Astrocyte (in vitro differentiated cells and primary cell): Measurements from ENCODE around the gene PRSS33. TPM values are rescaled to one million over a fixed set of nuclear protein-coding genes. Genes with fewer than 3 reads are reported as not detected.

Source experiments
- DNase-seq: peaks from one replicate; pipeline ENCODE4 v3.0.0-alpha.2; 2010; ENCODE audit warnings: low read depth
- FAIRE-seq: peaks from 2 replicates; lab custom pipeline; 2011; peaks lifted over from hg19 to GRCh38; lab: Jason Lieb, UNC
- H2AFZ ChIP-seq: 2 replicates; pipeline ENCODE4 v1.6.0; 2012; ENCODE audit warnings: low read depth, low read length, inconsistent platforms
- H3K27ac ChIP-seq: 2 replicates; pipeline ENCODE4 v1.5.1; 2011; ENCODE audit warnings: low read depth, low read length, inconsistent platforms
- H3K27me3 ChIP-seq: 2 replicates; pipeline ENCODE4 v1.6.0; 2011; ENCODE audit warnings: low read length, inconsistent platforms; ENCODE audit not compliant: insufficient read depth
- H3K36me3 ChIP-seq: 2 replicates; pipeline ENCODE4 v1.5.1; 2011; ENCODE audit warnings: low read length, inconsistent platforms; ENCODE audit not compliant: insufficient read depth
- H3K4me1 ChIP-seq: 2 replicates; pipeline ENCODE4 v1.5.1; 2011; ENCODE audit warnings: low read length, inconsistent platforms; ENCODE audit not compliant: insufficient read depth
- H3K4me2 ChIP-seq: 2 replicates; pipeline ENCODE4 v1.6.0; 2012; ENCODE audit warnings: low read length, inconsistent platforms
- H3K4me3 ChIP-seq: 2 replicates; pipeline ENCODE4 v1.5.1; 2011; ENCODE audit warnings: low read depth, mild to moderate bottlenecking, low read length, inconsistent platforms; ENCODE audit not compliant: insufficient read depth
- H3K79me2 ChIP-seq: 2 replicates; pipeline ENCODE4 v1.6.0; 2012; ENCODE audit warnings: mild to moderate bottlenecking, low read length, inconsistent platforms; ENCODE audit not compliant: insufficient read depth
- H3K9ac ChIP-seq: 2 replicates; pipeline ENCODE4 v1.6.0; 2012; ENCODE audit warnings: mild to moderate bottlenecking, low read length, inconsistent platforms
- H3K9me3 ChIP-seq: 2 replicates; pipeline ENCODE4 v1.5.1; 2012; ENCODE audit warnings: low read depth, mild to moderate bottlenecking, low read length, inconsistent platforms; ENCODE audit not compliant: insufficient read depth
- H4K20me1 ChIP-seq: 2 replicates; pipeline ENCODE4 v1.6.0; 2012; ENCODE audit warnings: low read length, inconsistent platforms; ENCODE audit not compliant: insufficient read depth
- H3K27ac Mint-ChIP-seq: one replicate; pipeline ENCODE4 v1.8.0; 2021; ENCODE audit warnings: mild to moderate bottlenecking, mixed read lengths; ENCODE audit not compliant: unreplicated experiment
- H3K27me3 Mint-ChIP-seq: one replicate; pipeline ENCODE4 v1.8.0; 2021; ENCODE audit warnings: low read depth, mixed read lengths; ENCODE audit not compliant: unreplicated experiment
- H3K36me3 Mint-ChIP-seq: one replicate; pipeline ENCODE4 v1.8.0; 2021; ENCODE audit warnings: low read depth, mixed read lengths; ENCODE audit not compliant: unreplicated experiment
- H3K4me1 Mint-ChIP-seq: one replicate; pipeline ENCODE4 v1.8.0; 2021; ENCODE audit warnings: low read depth, mixed read lengths; ENCODE audit not compliant: unreplicated experiment
- H3K4me3 Mint-ChIP-seq: one replicate; pipeline ENCODE4 v1.8.0; 2021; ENCODE audit warnings: mild to moderate bottlenecking, moderate library complexity, mixed read lengths; ENCODE audit not compliant: unreplicated experiment
- H3K9me3 Mint-ChIP-seq: one replicate; pipeline ENCODE4 v1.8.0; 2021; ENCODE audit warnings: mild to moderate bottlenecking, mixed read lengths; ENCODE audit not compliant: unreplicated experiment
- EZH2 ChIP-seq: IDR thresholded peaks from 2 replicates; pipeline ENCODE4 v1.6.1; 2012; ENCODE audit warnings: mild to moderate bottlenecking, low read length, inconsistent platforms; ENCODE audit not compliant: insufficient read depth
- total RNA-seq: library from RNA; stranded (reverse); gene quantifications from 2 replicates; pipeline ENCODE4 v1.2.1, GENCODE V29; 2021
- TF ChIP-seq, protein P1 (sequence below): IDR thresholded peaks from 2 replicates; pipeline ENCODE4 v1.5.1; 2011; ENCODE audit warnings: low read depth, mild to moderate bottlenecking, inconsistent platforms, low read length, moderate library complexity; ENCODE audit not compliant: insufficient read depth

Gene PRSS33
- total RNA-seq, 1 donor from 2014 or later: not detected

GRCh38 chr16:2764718-2765117, 22.6 kb downstream of the PRSS33 start:
- no peaks in the 10 kb centered on the region for H3K27me3 ChIP-seq
- Mint-ChIP-seq H3K27ac (no peak overlapping the region), H3K27me3 (no peaks in the 10 kb centered on the region), H3K9me3 (peaks cover 2% of the 10 kb centered on the region), H3K4me1 (peaks cover 3% of the 10 kb centered on the region), H3K36me3 (peaks cover 81% of the 10 kb centered on the region), H3K4me3 (no peak overlapping the region)
- peaks cover 100% of the 10 kb centered on the region for H4K20me1 ChIP-seq
- H3K4me2 ChIP-seq: no peak overlapping the region
- no peak for DNase-seq
- H3K36me3 ChIP-seq: peaks cover 96% of the 10 kb centered on the region
- H3K4me1 ChIP-seq: no peaks in the 10 kb centered on the region
- no peak overlapping the region for H2AFZ ChIP-seq
- peaks cover 100% of the 10 kb centered on the region for H3K79me2 ChIP-seq
- TF ChIP-seq EZH2: no peak
- TF ChIP-seq, protein P1, sequence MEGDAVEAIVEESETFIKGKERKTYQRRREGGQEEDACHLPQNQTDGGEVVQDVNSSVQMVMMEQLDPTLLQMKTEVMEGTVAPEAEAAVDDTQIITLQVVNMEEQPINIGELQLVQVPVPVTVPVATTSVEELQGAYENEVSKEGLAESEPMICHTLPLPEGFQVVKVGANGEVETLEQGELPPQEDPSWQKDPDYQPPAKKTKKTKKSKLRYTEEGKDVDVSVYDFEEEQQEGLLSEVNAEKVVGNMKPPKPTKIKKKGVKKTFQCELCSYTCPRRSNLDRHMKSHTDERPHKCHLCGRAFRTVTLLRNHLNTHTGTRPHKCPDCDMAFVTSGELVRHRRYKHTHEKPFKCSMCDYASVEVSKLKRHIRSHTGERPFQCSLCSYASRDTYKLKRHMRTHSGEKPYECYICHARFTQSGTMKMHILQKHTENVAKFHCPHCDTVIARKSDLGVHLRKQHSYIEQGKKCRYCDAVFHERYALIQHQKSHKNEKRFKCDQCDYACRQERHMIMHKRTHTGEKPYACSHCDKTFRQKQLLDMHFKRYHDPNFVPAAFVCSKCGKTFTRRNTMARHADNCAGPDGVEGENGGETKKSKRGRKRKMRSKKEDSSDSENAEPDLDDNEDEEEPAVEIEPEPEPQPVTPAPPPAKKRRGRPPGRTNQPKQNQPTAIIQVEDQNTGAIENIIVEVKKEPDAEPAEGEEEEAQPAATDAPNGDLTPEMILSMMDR: no peak
- no peak overlapping the region for H3K9ac ChIP-seq
- H3K9me3 ChIP-seq: peaks cover 2% of the 10 kb centered on the region
- H3K4me3 ChIP-seq: no peak overlapping the region
- FAIRE-seq: no peak
- no peak overlapping the region for H3K27ac ChIP-seq

- H3K27ac ChIP-seq: no peak overlapping the region
- no peak overlapping the region for H3K4me3 Mint-ChIP-seq
- no peak overlapping the region for H3K27ac Mint-ChIP-seq
- H3K9me3 Mint-ChIP-seq: peaks cover 2% of the 10 kb centered on the region
- H3K4me1 ChIP-seq: no peaks in the 10 kb centered on the region
- no peak overlapping the region for H2AFZ ChIP-seq
- H3K4me3 ChIP-seq: no peak overlapping the region
- peaks cover 3% of the 10 kb centered on the region for H3K4me1 Mint-ChIP-seq
- H3K9ac ChIP-seq: no peak overlapping the region
- DNase-seq: no peak
- H3K36me3 Mint-ChIP-seq: peaks cover 79% of the 10 kb centered on the region
- H3K4me2 ChIP-seq: no peak overlapping the region
- H3K79me2 ChIP-seq: peaks cover 100% of the 10 kb centered on the region
- no peaks in the 10 kb centered on the region for H3K27me3 Mint-ChIP-seq
- TF ChIP-seq, protein P1: no peak
- no peak for TF ChIP-seq EZH2
- no peaks in the 10 kb centered on the region for H3K27me3 ChIP-seq
- no peak for FAIRE-seq
- H4K20me1 ChIP-seq: peaks cover 100% of the 10 kb centered on the region
- peaks cover 100% of the 10 kb centered on the region for H3K36me3 ChIP-seq
- peaks cover 2% of the 10 kb centered on the region for H3K9me3 ChIP-seq
Measured at GRCh38 chr16:2763173-2763572, 24.2 kb downstream of the PRSS33 start.

DNA sequence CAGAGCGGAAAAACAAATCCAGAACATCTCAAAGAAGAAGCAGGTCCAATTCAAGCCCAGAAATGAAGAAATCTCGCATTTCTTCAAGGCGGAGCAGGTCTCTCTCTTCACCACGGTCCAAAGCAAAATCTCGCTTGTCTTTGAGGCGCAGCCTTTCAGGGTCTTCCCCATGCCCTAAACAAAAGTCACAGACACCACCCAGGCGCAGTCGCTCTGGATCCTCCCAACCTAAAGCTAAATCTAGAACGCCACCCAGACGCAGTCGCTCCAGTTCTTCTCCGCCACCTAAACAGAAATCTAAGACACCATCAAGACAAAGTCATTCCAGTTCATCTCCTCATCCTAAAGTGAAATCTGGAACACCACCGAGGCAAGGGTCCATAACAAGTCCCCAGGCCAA, 24.6 kb downstream of the PRSS33 start:
- Mint-ChIP-seq H3K4me3 (no peak overlapping the region), H3K36me3 (peaks cover 79% of the 10 kb centered on the region), H3K27me3 (no peaks in the 10 kb centered on the region), H3K27ac (no peak overlapping the region), H3K4me1 (peaks cover 3% of the 10 kb centered on the region), H3K9me3 (peaks cover 2% of the 10 kb centered on the region)
- Histone ChIP-seq H3K36me3 (peaks cover 100% of the 10 kb centered on the region), H3K4me3 (no peak overlapping the region), H2AFZ (no peak overlapping the region), H3K27ac (no peak overlapping the region), H3K4me2 (no peak overlapping the region), H3K9ac (no peak overlapping the region), H3K9me3 (peaks cover 2% of the 10 kb centered on the region), H3K79me2 (peaks cover 100% of the 10 kb centered on the region), H3K4me1 (no peaks in the 10 kb centered on the region), H3K27me3 (no peaks in the 10 kb centered on the region), H4K20me1 (peaks cover 100% of the 10 kb centered on the region)
- no peak for DNase-seq
- FAIRE-seq: no peak
- TF ChIP-seq EZH2: no peak
- TF ChIP-seq, protein P1: no peak
